ENCODE measurements around the gene WDFY2. TPM values are rescaled to one million over a fixed set of nuclear protein-coding genes. Genes with fewer than 3 reads are reported as not detected.

Gene WDFY2
- total and polyA plus RNA-seq, 11 donors = 2.0 to 12.6 (median 6.5) TPM

- TF ChIP-seq CTCF (IDR thresholded peaks at IDR 0.05) (no peak), POLR2A (IDR thresholded peaks at IDR 0.05) (no peak)
- ATAC-seq (no peak), DNase-seq (no peak)
- Histone ChIP-seq H3K36me3 (no peaks in the 10 kb centered on the region), H3K27ac (no peak overlapping the region), H3K27me3 (no peaks in the 10 kb centered on the region), H3K4me1 (peaks cover 0 to 26% (median 1%) of the 10 kb centered on the region in 12 donors), H3K9me3 (peaks cover 0 to 4% (median 0%) of the 10 kb centered on the region in 12 donors), H3K4me3 (no peak overlapping the region)
- WGBS, 4 donors = 90 to 93% (median 92%) methylated on average over 6 of the region's 6 CpGs
- intact Hi-C loops (cut with DNase I) = no loop called here
Observed at GRCh38 chr13:51547425-51548176, 36.7 kb upstream of the WDFY2 start.

DNA sequence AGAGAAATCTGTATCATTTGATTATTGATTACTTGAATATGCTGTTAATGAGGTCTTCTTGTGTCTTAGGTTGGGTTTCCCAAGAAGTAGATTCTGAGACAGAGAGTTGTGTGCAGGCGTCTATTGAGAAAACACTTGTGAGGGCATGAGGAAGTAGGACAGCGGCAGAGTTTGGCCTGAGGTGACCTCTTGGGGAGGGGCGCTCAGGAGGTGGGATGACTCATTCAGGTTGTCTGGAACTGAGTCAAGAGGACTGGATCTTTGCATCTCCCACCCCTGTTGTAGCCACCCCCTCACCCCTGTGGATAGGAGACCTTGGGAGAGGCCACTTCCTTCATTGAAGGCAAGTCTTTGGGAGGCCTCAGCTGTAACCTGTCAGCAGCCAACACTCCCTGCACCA is 35.2 kb upstream of the WDFY2 start:
- peaks cover 0 to 23% (median 0%) of the 10 kb centered on the region in 12 donors for H3K4me1 ChIP-seq
- peak in 1 of 4 donors; percentile 48 for ATAC-seq
- WGBS, 4 donors = 57 to 85% (median 65%) methylated on average over 3 of the region's 3 CpGs

DNA sequence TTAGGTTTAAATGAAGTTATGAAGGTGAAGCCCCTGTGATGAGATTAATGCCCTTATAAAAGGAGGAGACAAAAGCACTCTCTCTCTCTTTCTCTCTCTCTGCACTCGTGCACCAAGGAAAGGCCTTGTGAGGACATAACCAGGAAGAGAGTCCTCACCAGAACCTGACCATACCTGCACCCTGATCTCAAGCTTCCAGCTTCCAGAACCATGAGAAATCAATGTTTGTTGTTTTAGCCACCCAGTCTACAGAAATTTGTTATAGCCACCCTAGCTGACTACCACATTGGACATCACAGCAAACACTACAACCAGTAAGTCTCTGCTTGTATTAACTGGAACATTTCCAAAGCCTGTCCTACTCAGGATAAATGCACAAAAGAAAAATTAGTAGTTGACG is 34.7 kb upstream of the WDFY2 start:
- H3K36me3 ChIP-seq = no peaks in the 10 kb centered on the region
- no peak overlapping the region for H3K27ac ChIP-seq
- TF ChIP-seq POLR2A (IDR thresholded peaks at IDR 0.05) (no peak), CTCF (IDR thresholded peaks at IDR 0.05) (no peak)
- intact Hi-C loops (cut with DNase I) = no loop called here
- no peaks in the 10 kb centered on the region for H3K27me3 ChIP-seq
- 80 to 91% (median 85%) methylated on average over 2 of the region's 2 CpGs for WGBS, 4 donors
- ATAC-seq (no peak), DNase-seq (no peak)
- H3K4me3 ChIP-seq = no peak overlapping the region
- peaks cover 0 to 4% (median 0%) of the 10 kb centered on the region in 12 donors for H3K9me3 ChIP-seq
- peaks cover 0 to 23% (median 0%) of the 10 kb centered on the region in 12 donors for H3K4me1 ChIP-seq

More for the DNA sequence above, 35.2 kb upstream of the WDFY2 start:
- Histone ChIP-seq H3K27me3 (no peaks in the 10 kb centered on the region), H3K9me3 (peaks cover 0 to 4% (median 0%) of the 10 kb centered on the region in 12 donors), H3K27ac (no peak overlapping the region), H3K36me3 (no peaks in the 10 kb centered on the region), H3K4me3 (no peak overlapping the region)
- peak in 1 of 5 donors; percentile 33 for DNase-seq
- intact Hi-C loops (cut with DNase I) = no loop called here
- TF ChIP-seq CTCF (IDR thresholded peaks at IDR 0.05) (no peak), POLR2A (IDR thresholded peaks at IDR 0.05) (no peak)

DNA sequence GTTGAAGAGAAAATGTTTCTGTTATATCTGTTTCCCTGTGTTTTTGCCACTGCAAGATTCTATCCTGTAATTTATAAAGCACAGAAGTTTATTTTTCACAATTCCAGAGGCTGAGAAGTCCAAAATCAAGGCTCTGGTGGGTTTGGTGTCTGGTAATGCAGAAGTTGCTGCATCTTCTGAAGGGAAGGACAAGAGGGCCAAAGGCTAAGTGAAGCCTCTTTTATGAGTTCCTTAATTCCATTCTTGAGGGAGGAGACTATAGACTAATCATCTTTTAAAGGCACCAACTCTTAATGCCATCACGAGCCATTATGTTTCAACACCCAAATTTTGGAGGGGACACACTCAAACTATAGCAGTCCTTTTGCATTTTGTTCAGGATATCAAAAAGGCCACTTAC is 34.1 kb upstream of the WDFY2 start:
- 83 to 91% (median 87%) methylated on average over 1 of the region's 1 CpG for WGBS, 4 donors
- Histone ChIP-seq H3K4me3 (no peak overlapping the region), H3K27ac (no peak overlapping the region), H3K4me1 (peaks cover 0 to 23% (median 0%) of the 10 kb centered on the region in 12 donors), H3K36me3 (no peaks in the 10 kb centered on the region), H3K27me3 (no peaks in the 10 kb centered on the region), H3K9me3 (peaks cover 0 to 4% (median 0%) of the 10 kb centered on the region in 12 donors)
- no peak for ATAC-seq
- no peak for DNase-seq
- TF ChIP-seq CTCF (IDR thresholded peaks at IDR 0.05) = no peak
- TF ChIP-seq POLR2A (IDR thresholded peaks at IDR 0.05) = no peak
- intact Hi-C loops (cut with DNase I) = no loop called here
